NCI-H146 (cell line): Measurements from ENCODE around the gene COX4I2.
"Not testable (repeated sequence)": the region's sequence is repeated elsewhere in the genome, so short reads cannot be mapped to it uniquely, and the experiment has no call there.

Experiments used
- DNase-seq: peaks from one replicate; lab custom pipeline; 2025; lab: John Stamatoyannopoulos, UW

COX4I2 gene

DNA sequence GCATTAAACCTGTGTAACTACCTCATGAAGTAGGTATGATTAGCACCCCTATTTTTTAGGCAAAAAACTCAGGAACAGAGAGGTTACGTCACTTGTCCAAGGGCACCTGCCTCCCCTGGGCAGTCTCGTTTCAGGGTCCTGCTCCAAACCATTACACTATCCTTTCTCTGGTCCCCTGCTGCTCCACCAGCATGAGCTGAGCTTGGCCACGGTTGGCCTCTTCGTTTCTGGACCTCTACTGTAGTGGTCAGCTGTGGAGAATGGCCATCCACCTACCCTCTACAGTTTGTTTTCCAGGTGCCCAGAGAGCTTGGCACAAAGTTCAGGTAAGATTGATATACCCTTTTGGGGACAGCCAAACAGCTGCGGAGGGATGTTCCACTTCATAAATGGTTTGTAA, 16.8 kb downstream of the COX4I2 start:
- DNase-seq, result no peak

DNA sequence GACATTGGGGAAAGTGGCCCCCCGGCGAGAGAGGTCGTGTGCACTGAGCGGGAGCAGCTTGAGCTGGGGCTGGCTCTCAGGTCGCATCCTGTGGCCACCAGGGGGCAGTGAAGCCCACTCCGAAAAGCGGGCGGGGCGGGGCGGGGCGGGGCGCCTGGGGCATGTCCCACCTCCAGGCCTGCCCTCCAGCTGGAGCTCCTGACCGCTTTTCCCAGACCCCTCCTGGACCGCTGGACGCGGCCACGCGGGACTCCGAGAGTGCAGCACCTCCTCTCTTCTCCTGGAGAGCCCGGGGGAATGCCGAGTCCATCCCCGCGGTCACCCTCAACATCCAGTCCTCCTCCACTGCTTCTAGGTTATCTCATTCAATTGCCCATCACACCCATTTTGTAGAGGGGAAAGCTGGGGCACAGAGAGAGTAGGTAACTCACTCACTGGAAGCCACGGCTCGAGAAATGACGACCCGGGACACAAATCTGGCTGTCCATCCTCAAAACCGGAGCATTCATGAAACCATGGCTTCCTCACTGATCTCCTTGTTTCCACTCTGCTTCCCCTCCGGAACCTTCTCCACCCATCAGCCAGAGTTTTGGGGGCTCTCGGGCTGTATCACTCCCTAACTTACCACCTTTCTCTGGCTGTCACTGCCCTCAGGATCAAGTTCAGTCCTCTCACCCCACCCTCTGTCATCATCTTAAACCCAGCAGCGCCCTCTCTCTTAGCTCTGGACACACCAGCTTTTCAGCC, 24.1 kb downstream of the COX4I2 start:
- DNase-seq, result peak; percentile 94

DNA sequence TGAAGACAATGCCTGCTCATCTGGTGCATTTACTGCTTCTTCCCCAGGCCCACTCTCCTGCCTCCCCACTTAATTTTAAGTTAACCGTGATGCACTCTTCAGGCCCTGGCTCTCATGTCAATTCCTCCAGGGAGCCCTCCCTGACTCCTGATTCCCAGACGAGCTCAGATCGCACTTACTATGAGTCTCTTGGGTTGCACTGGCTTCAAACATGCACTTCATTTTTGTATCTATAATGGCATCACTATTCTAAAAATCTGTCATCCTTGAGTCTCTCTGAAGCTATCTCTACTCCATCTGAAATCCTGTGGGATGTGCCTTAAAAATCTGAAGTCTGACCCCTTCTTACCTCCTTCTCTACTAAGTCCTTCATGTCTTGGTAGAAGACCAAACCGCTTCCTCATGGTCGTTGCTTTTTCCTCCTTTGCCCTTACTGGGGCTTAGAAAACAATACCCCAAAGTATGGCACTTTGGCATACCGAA, 24.7 kb downstream of the COX4I2 start:
- no peak for DNase-seq

DNA sequence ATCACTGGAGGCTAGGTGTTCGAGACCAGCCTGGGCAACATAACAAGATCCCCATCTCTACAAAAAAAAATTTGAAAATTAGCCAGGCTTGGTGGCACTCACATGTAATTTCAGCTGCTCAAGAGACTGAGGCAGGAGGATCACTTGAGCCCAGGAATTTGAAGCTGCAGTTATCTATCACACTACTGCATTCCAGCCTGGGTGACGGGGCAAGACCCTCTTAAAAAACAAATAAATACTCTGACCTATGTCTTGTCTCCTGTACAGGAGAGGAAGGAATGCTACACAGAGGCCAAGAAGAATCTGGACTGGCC, 25.8 kb downstream of the COX4I2 start:
- DNase-seq, result no peak

DNA sequence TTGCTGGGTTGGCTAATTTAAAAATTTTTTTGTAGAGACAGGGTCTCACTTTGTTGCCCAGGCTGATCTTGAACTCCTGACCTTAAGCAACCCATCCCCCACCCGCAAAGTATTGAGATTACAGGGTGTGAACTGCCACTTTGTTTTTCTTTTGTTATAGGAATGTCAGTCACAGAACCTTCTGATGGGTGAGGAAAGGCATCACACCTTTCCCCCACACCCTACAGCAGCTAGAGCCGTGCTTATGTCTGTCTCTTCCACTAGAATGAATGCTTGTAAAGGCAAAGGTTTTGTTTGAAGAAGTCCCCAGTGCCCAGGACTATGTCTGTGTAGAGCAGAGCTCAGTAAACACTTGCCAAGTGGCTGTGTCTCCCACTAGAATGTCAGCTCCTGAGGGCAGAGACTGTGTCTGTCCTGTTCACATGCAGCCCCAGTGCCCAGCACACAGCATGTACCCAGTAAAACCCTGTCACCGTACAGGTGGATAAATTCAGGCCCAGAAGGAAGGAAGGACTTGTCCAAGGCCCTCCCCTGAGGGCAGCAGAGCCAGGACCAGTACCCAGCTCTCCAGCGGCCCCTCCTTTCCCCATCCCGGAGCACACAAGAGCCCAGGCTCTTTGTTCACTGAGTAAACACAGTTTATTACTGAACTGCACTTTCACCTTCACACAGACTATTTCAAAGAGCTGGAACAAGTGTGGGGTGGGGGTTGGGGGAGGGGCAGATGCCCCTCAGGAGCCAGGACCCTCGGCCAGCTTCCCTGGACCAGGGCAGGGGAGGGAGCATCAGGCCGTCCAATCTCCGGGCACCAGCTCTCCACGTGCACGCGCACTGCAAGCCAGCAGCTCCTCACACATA, 26.4 kb downstream of the COX4I2 start:
- DNase-seq, result peak; percentile 73

DNA sequence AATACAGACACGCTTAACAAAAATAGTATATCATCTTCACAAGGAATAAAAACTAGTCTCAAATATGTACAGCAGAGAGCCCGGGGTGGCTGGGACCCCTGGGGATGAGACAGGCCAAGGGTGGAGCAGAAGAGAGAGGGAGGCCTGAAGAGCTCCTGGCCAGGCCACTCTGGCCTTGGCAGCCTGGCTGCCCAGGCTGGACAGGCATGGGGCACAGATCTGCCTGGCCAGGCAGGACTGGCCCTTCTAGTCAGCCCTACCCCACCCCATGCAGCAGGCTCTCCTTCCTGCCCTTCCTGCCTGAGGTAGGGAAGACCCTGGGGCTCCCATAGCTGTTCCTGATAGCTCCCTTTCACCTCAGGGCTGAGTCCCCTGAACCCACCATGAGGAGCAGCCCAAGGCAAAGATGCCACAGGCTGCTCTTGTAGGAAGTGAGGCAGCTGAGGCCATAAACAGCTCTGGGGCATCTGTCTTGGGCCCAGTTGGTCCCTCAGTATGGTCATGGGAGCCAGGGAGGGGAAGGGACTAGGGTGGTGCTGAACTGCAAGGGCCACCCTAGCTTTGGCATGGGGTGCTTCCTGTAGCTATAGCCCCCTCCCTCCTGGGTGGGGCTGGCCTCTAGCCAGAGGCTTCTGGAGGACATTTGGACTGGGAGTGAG, 27.1 kb downstream of the COX4I2 start:
- no peak for DNase-seq

DNA sequence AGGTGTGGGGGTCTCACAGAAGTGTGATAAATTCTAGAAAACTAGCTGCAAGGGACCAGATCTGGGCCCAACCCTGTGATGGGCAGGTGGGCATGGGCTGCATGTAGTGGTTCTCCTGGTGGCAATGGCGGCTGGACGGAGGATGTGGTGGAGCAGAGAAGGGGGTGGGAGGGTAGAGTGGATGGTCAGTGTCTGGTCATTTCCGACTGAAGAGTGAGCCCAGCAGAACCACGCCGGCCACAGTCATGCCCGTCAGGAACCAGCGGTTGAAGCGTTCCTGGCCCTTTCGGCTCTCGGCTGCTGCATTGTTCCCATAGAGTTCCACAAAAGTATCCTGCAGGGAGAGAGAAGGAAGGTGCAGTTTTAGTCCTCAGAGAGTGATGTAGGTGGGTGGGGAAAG, 28.0 kb downstream of the COX4I2 start:
- no peak for DNase-seq

DNA sequence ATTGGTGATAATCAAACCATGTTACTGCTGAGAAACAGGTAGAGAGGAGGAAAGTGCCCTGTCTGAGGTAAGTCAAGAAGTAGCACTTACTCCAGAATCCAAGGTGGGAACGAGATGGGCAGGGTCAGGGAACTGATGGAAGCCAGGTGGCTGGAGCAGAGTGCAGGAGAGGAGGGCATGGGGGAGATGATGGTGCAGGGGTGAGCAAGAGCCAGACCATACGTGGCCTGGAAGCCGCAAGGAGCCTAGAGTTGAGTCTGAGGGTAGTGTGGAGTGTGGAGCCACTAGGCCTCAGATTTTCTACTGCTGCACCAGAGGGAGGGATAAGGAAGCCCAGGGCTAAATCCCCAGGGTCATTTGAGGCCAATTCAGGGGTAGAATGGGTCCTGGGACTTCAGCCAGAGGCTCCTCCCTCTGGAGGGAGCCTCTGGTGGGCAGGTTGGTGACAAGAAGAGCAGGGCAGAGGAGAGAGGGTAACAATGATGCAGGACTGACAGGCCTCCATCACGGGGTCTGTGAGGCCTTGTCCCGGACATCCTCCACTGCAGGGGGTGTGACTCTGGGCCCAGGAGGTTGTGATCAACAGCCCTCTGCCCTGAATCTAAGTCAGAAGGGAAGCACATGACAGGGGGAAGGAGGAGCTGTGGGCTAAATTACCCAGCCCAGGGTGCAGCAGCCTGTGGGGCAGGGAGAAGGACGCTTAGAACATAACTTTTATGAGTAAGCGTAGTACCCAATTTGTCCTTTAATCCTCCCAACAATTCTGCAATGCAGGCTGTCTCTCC, 28.7 kb downstream of the COX4I2 start:
- no peak for DNase-seq

DNA sequence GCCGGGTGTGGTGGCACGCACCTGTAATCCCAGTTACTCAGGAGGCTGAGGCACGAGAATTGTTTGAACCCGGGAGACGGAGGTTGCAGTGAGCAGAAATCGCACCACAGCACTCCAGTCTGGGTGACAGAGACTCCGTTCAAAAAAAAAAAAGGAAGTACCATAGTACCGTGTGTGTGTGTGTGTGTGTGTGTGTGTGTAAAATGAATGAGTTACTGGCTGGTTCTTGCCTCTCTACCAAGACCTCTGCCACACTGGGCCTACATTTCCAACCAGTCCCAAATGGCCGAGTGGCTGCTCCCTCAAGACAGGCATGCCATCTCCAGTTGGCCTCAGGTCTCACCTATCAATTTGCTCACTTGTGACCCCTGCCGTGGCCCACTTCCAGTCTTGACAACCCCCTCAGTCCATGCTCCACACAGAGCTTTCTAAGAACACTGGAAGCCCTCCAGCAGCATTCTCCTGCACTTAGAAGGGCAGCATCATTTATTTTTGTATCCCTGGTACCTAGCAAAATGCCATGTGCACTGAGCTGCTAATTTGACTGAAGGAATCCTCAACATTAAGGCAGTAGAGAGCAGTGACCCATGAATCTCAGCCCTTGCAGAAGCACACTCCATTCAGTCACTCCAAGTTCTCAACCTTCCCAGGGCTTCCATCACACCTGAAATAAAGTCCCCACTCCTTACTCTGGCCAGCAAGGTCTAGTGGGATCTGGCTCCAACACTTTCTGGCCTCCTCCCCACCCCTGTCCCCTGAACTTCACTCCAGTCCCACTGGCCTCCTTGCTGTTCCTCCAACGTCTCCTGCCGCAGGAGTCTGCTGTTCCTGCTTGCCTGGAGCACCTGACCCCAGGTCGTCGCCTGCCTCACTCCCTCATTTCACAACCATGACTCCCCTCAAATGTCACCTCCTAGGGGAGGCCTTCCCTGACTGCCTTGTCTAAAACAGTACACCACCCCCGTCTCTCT, 29.9 kb downstream of the COX4I2 start:
- no peak for DNase-seq

DNA sequence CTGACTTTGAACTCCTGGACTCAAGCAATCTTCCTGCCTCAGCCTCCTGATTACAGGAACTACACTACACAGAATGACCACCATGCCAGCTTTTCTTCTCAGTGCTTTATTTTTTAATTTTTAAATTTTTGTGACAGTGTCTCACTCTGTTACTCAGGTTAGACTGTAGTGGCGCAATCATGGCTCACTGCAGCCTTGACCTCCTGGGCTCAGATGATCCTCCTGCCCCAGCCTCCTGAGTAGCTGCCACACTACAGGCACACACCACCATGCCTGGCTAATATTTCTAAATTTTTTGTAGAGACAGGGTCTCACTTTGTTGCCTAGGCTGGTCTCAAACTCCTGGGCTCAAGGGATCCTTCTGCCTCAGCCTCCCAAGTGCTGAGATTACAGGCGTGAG, 31.2 kb downstream of the COX4I2 start:
- DNase-seq, result not testable (repeated sequence)

DNA sequence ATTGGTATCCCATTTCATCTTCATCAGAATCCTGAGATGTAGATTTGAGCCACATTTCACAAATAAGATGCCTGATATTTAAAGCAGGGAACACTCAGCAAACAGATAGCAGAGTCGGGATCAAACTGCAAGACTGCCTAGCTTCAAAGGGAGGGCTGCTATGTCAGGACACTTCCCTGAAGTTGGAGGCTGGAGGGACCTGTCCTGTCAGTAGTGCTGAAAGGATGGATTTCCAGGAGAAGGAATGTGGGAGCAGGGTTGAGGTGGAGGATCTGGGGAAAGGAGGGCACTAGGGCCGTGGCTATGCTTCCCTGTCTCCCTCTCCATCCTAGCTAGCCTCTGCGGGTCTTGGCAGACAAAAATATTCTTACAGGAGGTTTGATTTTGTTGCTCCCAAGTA, 32.2 kb downstream of the COX4I2 start:
- DNase-seq, result no peak

DNA sequence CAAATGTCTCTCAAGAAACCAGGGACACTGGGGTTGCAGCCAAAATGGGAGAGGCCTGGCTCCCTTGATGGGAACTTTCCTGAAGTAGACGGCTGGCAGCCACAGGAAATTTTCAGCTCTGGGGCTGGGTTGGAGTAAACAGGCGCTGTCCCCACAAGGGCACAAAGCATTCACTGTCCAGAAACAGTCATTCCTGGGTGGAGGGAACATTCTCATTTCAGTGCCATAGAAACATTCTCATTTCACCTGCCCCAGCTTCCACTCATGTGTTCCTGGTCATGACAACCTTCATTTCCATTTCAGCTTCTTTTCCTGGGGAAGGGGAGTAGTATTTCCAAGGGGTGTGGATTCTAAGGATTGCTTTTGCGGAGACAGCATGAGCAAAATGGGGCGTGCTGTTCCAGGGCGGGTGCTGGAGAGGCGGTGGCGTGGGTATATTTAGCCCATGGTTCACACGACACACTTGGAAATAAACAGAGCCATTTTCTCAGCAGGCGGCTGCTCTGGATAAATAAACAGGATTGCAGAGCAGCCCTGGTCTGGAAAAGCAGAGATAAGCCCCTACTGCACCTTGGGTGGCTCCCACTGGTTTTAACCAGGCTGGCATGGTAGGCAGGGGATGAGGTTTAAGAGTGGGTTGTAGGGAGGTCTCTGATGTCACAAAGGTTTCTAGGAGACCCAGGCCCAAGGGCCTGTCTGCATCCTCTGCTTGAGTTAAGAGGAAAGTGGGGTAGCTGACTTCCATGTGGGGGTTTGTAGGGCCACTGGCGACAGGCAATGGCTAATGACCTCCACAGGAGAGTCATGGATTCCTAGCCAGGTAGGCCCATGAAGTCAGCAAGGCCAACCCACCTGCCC, 32.9 kb downstream of the COX4I2 start:
- DNase-seq, result peak; percentile 92

DNA sequence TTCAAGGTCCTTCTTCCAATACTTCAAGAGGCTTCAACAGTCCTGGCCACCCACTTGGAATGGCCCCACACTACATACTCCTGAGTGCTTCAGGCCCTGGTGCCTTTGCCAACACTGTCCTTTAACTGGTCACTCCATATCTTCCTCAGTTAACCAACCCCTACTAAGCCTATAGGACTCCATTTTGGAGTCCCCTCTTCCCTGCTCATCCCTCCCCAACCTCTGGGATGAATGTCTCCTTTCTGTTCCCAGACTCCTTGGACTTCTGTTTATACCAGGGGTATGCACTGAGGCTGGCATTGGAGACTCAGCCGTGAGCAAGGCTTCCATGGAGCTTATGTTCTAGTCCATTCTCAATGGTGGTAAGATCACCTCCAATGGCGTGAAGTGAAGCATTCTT, 33.6 kb downstream of the COX4I2 start:
- no peak for DNase-seq

DNA sequence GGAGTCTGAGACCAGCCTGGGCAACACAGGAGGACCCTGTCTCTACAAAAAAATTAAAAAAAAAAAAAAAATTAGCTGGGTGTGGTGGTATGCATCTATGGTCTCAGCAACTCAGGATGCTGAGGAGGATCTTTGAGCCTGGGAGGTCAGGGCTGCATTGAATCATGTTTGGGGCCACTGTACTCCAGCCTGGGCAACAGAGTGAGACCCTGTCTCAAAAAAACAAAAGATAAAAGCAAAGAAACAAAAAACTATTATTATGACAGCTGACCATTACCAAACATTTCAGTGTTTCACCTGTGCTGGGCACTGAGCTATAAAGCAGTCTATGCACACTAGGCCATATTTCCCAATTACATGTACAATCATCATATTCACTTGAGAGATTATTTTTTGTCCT, 35.7 kb downstream of the COX4I2 start:
- DNase-seq, result no peak

DNA sequence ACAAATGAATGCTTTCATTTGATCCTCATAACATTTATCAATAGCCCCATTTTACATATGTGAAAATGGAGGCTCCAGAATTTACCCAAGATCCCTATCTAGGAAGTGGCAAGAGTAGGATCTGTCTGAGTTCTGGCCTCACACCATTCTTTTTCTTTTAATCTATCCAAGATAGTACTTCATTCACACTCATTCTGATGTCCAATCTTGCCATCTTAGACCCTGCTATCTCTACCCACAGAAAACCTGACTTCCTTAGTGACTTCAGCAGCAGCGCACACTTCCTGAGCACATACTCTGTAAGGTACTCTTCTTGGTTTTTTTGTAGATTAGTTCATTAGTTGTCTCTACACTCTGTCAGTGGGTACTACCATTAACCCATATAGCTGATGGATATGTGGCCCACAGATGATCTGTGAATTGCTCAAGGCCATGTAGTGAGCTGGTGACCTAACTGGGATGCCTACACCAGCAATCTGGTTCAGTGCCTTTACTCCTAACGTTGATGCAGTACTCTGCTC, 36.3 kb downstream of the COX4I2 start:
- DNase-seq, result no peak

DNA sequence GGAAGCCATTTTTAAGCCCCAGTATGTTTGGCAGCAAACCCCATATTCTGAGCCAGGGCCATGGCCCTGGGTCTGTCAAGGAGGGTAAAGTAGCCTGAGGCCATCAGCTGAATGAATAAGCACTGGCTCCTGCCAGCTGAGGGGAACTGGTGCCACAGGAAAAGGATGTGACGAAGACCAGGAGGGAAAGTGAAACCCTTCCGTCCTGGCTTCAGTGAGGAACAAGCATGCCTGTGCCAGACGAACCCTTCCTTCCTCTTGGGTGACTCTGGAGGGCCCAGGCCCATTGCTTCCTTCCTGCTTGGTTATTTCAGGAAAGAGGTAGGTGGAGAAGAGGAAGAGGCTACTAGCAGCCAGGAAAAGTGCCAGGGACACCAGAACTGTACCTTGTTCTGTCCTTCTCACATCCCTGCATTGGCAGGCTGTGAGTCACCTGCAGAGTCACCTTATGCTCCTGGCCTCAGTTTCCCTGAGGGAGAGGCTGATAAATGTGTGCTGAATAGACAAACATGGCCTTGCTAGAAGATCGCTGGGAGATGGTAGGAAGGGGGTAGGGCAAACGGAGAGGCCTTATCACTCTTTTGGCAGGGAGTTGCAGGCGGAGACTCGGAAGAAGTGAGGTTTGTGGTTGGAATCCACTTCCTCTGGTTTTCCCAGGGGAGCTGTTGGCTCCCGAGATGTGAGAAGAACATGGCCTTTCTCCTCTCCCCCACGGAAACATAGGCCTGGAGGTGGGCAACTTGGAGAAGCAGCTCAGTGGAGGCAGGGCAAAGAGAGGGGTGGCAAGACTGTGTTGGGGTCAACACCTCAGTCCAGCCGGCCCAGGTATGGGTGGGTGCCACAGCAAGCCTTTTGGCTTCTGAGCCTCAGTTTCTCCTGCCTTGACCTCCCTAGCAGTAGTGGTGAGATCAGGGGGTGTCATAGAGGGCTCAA, 37.4 kb downstream of the COX4I2 start:
- no peak for DNase-seq

DNA sequence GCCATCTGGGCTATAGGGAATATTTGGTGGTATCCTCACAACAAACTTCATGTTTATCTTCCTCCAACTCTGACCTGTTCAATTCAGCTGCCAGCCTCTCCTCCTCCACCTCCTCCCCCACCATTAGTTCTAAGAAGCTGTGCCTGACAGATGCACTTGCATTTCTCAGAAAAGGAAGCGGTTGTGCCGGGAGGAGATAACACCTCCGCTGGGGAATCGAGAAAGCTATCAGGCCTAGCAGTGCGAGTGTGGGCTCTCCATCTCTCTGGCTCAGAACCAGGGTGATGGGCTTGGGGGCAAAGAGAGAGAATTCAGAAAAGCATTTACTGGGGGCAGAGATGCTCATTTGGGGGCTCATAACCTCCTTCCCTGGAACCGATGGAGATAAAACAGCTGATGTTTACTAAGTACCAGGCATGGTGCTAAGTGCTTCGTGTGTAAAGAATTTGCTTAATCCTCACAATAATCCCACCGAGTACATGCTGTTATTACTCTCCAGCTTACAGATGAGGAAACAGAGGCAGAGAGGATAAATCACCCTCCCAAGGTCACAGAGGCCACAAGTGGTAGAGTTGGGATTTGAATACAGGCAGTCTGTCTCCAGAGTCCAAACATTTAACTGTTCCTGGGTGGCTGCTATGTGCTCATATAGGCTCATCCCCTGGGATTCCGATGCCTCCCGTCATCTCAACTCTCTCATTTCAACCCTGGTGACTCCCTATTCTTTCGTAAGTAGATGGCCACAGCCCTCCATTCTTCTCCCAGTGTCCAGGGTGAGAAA, 38.3 kb downstream of the COX4I2 start:
- DNase-seq, result no peak

DNA sequence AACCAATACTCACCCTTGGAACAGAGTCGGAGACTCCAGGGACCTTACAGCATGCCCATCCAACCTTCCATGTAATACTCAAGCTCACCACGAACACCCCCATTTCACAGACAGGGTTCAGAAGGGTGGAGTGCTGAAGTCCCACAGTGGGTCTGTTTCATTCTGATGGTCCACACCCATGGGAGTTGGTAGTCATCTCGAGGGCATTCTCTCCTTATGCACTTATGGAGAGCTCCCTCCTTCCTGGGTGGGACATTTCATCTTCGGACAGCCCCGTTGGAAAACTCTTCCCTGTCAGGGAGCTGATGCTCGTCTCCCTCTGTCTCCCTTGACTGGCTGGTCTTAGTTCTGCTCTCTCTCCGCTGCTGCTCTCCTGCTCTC, 38.9 kb downstream of the COX4I2 start:
- DNase-seq, result no peak
